Measurements from ENCODE around the gene OPCML.

Gene OPCML

DNA sequence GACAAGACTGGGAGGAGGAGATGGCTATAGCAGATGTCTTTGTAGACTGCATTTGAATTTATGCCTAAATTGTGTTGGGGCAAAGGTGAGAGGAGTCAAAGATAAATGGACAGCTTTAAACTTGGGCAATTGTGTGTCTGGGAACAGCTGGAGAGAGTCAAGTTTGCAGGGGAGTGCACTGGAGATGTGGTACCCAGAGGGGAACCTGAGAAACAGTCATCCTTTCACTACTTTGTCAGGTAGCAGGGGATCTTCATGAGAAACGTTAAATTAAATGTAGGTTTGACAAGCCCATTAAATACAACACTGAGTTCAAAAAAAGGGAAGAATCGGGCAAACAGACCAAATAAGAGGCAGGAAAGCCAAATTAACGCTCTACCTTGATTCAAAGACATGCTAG, 277.7 kb downstream of the OPCML start:
- H3K27ac ChIP-seq = no peak overlapping the region
- no peak for TF ChIP-seq ZFX (IDR thresholded peaks at IDR 0.05; ENCODE audit: borderline replicate concordance)
- TF ChIP-seq, protein P1, sequence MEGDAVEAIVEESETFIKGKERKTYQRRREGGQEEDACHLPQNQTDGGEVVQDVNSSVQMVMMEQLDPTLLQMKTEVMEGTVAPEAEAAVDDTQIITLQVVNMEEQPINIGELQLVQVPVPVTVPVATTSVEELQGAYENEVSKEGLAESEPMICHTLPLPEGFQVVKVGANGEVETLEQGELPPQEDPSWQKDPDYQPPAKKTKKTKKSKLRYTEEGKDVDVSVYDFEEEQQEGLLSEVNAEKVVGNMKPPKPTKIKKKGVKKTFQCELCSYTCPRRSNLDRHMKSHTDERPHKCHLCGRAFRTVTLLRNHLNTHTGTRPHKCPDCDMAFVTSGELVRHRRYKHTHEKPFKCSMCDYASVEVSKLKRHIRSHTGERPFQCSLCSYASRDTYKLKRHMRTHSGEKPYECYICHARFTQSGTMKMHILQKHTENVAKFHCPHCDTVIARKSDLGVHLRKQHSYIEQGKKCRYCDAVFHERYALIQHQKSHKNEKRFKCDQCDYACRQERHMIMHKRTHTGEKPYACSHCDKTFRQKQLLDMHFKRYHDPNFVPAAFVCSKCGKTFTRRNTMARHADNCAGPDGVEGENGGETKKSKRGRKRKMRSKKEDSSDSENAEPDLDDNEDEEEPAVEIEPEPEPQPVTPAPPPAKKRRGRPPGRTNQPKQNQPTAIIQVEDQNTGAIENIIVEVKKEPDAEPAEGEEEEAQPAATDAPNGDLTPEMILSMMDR (IDR thresholded peaks at IDR 0.05) = no peak

DNA sequence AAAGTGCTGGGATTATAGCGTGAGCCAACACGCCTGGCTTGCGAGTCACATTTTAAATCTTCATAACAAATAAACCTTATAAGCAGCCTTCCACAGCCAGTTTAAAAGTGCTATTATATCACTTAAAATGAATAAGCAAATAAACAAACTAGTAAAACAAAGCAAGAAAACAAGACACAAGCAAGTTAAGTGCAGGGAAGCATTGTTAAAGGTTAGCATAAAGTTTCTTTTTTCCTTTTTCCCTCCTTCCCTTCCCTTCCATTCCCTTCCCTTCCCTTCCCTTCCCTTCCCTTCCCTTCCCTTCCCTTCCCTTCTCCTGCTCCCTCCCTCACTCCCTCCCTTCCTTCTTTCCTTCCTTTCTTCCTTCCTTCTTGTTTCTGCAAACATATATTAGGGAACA, 278.7 kb downstream of the OPCML start:
- TF ChIP-seq, protein P1 (IDR thresholded peaks at IDR 0.05) = no peak
- TF ChIP-seq ZFX (IDR thresholded peaks at IDR 0.05; ENCODE audit: borderline replicate concordance) = no peak
- no peak overlapping the region for H3K27ac ChIP-seq

DNA sequence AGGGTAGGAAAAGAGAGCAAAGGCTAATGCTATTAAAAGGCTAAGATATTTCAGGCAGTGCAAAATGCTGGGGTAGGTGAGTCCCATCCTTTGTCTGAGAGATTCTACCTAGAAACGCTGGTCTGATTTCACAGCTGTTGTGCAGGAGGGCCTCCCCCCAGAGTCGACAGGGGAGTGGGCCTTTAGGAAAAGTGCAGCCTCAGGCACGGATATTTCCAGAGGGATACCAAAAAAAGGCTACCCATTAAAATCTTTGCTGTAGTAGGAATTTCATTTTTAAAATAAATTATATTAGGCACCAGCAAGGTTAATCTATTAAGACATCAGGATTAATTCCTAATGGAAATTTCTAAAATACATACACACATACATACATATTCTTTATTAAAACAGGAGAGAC, 280.5 kb downstream of the OPCML start:
- TF ChIP-seq, protein P1 (IDR thresholded peaks at IDR 0.05) = no peak
- no peak overlapping the region for H3K27ac ChIP-seq

DNA sequence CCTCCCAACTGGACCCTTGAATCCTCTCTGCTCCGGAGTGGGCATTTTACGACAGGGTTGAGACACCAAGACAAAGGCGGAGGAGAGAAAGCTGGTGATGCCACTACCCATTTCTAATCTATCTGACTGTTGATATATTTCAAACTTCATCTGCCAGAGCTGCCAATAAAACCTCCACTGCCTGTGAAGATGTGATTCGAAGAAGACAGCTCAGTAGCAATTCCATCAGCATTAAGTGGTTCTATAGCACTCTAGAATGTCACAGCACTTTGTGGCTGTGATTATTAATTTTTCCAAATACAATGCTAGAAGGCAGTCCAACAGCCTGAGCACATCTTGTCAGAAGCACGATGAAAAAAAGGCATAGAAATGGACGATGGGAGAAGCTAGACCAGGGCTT, 282.8 kb downstream of the OPCML start:
- no peak overlapping the region for H3K27ac ChIP-seq
- no peak for TF ChIP-seq ZFX (IDR thresholded peaks at IDR 0.05; ENCODE audit: borderline replicate concordance)
- TF ChIP-seq, protein P1 (IDR thresholded peaks at IDR 0.05) = no peak

DNA sequence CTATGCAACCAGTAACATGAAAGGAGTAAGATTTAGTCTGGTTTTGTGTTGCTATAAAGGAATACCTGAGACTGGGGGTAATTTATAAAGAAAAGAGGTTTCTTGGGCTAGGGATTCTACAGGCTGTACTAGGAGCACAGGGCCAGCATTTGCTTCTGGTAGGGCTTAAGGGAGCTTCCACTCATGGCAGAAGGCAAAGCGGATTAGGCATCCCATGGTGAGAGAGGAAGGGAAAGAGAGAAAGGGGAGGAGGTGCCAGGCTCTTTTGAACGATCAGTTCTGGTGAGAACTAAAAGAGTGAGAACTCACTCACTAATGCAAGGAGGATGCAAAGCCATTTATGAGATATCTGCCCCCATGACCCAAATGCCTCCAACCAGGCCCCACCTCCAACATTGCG, 283.2 kb downstream of the OPCML start:
- TF ChIP-seq ZFX (IDR thresholded peaks at IDR 0.05; ENCODE audit: borderline replicate concordance) = no peak
- TF ChIP-seq, protein P1 (IDR thresholded peaks at IDR 0.05) = no peak
- H3K27ac ChIP-seq = no peak overlapping the region

DNA sequence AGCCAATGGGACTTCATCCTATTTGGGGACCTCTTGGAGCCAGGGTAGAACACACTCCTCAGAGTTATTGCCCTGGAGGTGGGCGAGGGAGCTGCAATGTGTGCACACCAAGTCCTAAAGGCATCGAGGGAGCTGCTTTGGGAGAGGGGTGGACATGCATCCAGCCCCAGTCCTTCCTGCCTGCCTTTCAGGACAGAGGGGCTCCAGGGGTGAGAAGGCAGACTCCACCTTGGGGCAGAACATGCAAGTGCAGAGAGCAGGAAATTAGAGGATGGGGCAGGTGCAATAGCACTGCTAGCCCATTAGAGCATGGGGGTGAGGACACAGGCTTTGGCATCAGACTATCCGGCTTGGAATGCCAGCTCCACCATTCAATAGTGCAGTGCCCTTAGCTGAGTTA, 288.5 kb downstream of the OPCML start:
- TF ChIP-seq ZFX (IDR thresholded peaks at IDR 0.05; ENCODE audit: borderline replicate concordance) = no peak
- TF ChIP-seq, protein P1 (IDR thresholded peaks at IDR 0.05) = no peak
- no peak overlapping the region for H3K27ac ChIP-seq

DNA sequence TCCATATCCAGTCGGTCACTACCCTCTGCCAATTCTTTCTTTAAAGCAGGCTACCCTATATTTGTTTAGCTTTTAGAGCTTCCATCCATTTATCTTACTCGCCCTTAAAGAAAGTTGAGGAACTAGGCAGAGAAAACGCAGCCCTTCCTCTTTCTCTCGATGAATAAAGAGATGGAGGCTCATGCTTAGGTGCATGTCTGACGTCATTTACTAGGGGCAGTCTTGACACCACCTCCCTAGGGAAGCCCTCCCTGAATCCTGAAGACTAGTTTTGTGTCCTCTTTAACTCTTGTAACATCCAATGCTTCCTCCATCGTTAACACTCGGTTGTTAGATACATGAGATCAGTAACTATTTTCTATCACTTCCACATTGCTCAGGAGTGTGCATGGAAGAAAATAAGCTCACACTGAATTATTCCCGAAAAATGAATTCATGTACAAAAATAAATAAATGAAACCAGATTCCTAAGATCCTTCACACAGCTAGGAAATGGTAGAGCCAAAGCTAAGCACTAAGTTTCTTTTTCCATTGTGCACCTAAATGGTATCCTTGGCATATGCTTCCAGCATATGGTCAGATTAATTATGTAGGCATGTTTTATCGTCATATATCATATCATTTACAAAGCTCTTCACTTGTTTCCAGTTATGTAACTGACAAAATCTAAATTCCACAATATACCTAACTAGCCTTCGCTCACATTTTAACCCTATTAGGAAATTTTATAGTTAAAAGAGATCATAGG, 291.2 kb downstream of the OPCML start:
- TF ChIP-seq, protein P1 (IDR thresholded peaks at IDR 0.05) = no peak
- TF ChIP-seq ZFX (IDR thresholded peaks at IDR 0.05; ENCODE audit: borderline replicate concordance) = no peak
- H3K27ac ChIP-seq = no peak overlapping the region
